Neural progenitor cell (in vitro differentiated cells): Measurements from ENCODE around the gene AP3B2. TPM values are rescaled to one million over a fixed set of nuclear protein-coding genes. Genes with fewer than 3 reads are reported as not detected.

Experiments
- DNase-seq: peaks from one replicate; pipeline ENCODE4 v3.0.0-alpha.2; 2016; ENCODE audit warnings: low spot score
- H2AFZ ChIP-seq: fragments of 200-600 bp; sonication (generic); replicated peaks from 2 replicates; pipeline ENCODE4 v1.6.1; 2016; ENCODE audit warnings: antibody characterized with exemption
- H3F3A ChIP-seq: fragments of 200-600 bp; sonication (generic); 2 replicates; pipeline ENCODE4 v1.6.1; 2016; ENCODE audit warnings: antibody characterized with exemption, low read depth
- H3K27ac ChIP-seq: fragments of 200-600 bp; sonication (generic); 2 replicates; pipeline ENCODE4 v1.5.1; 2016; ENCODE audit warnings: mild to moderate bottlenecking
- H3K27me3 ChIP-seq: fragments of 200-600 bp; sonication (generic); 2 replicates; pipeline ENCODE4 v1.6.1; 2016; ENCODE audit warnings: mild to moderate bottlenecking, moderate library complexity
- H3K36me3 ChIP-seq: fragments of 200-600 bp; sonication (generic); 2 replicates; pipeline ENCODE4 v1.5.1; 2016
- H3K4me1 ChIP-seq: fragments of 200-600 bp; sonication (generic); 2 replicates; pipeline ENCODE4 v1.6.1; 2016; ENCODE audit warnings: mixed run types
- H3K4me2 ChIP-seq: fragments of 200-600 bp; sonication (generic); 2 replicates; pipeline ENCODE4 v1.6.1; 2016
- H3K4me3 ChIP-seq: fragments of 200-600 bp; sonication (generic); 2 replicates; pipeline ENCODE4 v1.5.1; 2016
- H3K79me2 ChIP-seq: fragments of 200-600 bp; sonication (generic); 2 replicates; pipeline ENCODE4 v1.6.1; 2016; ENCODE audit warnings: low read depth
- H3K9ac ChIP-seq: fragments of 200-600 bp; sonication (generic); 2 replicates; pipeline ENCODE4 v1.6.1; 2016
- H3K9me3 ChIP-seq: fragments of 200-600 bp; sonication (generic); 2 replicates; pipeline ENCODE4 v1.5.1; 2016; ENCODE audit warnings: low read depth
- H4K20me1 ChIP-seq: fragments of 200-600 bp; sonication (generic); 2 replicates; pipeline ENCODE4 v1.6.1; 2016; ENCODE audit warnings: low read depth
- H3K27ac Mint-ChIP-seq: 3 replicates; pipeline ENCODE4 v1.8.0; 2021; ENCODE audit warnings: mixed read lengths
- H3K27me3 Mint-ChIP-seq: 2 replicates; pipeline ENCODE4 v1.8.0; 2022; ENCODE audit warnings: low read depth, mild to moderate bottlenecking, inconsistent platforms, moderate library complexity, mixed read lengths; ENCODE audit not compliant: insufficient read depth
- H3K36me3 Mint-ChIP-seq: 3 replicates; pipeline ENCODE4 v1.8.0; 2021; ENCODE audit warnings: mixed read lengths
- H3K4me1 Mint-ChIP-seq: 3 replicates; pipeline ENCODE4 v1.8.0; 2021; ENCODE audit warnings: mixed read lengths
- H3K4me3 Mint-ChIP-seq: 3 replicates; pipeline ENCODE4 v1.8.0; 2021; ENCODE audit warnings: mild to moderate bottlenecking, moderate library complexity, mixed read lengths
- H3K9me3 Mint-ChIP-seq: 3 replicates; pipeline ENCODE4 v1.8.0; 2020; ENCODE audit warnings: mixed read lengths
- CTCF ChIP-seq: fragments of 200-600 bp; sonication (generic); IDR thresholded peaks from 2 replicates; pipeline ENCODE4 v1.5.1; 2017; ENCODE audit warnings: antibody characterized with exemption, mild to moderate bottlenecking
- EZH2 ChIP-seq: fragments of 200-600 bp; sonication (generic); IDR thresholded peaks from 2 replicates; pipeline ENCODE4 v1.6.1; 2017; ENCODE audit warnings: antibody characterized with exemption, mild to moderate bottlenecking, moderate library complexity
- EZH2phosphoT487 ChIP-seq: fragments of 200-600 bp; sonication (generic); IDR thresholded peaks from 2 replicates; pipeline ENCODE4 v1.6.1; 2017; ENCODE audit warnings: antibody characterized with exemption
- total RNA-seq: library from RNA; depleted of rRNA; stranded (reverse); fragments of >200 nt; gene quantifications from 2 replicates; pipeline ENCODE4 v1.2.3, GENCODE V29; 2015; ENCODE audit warnings: low replicate concordance

AP3B2 gene
- total RNA-seq, 1 donor from 2014 or later = 0.97 TPM

DNA sequence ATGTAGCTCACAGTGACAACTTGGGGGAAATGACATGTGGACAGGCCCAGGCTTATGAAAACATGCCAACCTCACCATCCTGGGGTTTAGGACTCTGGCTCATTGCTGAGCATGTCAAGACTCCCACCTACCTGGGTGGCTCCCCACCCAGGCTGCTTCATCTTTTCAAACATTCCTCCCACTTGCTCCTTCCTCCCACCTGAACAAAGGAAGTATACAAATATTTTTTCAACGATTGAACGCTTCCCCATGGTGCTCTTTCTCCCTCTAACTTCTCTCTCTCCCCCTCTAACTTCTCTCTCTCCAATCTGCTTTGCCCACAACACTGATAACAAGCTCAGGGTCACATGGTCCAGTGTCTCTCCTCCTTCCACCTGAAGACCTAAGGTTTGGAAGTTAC is 34.8 kb downstream of the AP3B2 start:
- Histone ChIP-seq H3F3A (no peaks in the 10 kb centered on the region), H2AFZ (no peak overlapping the region), H3K4me1 (no peaks in the 10 kb centered on the region), H3K9ac (no peak overlapping the region), H3K27me3 (peaks cover 21% of the 10 kb centered on the region), H3K4me2 (no peak overlapping the region), H3K27ac (no peak overlapping the region), H3K79me2 (no peaks in the 10 kb centered on the region), H3K36me3 (no peaks in the 10 kb centered on the region), H3K4me3 (no peak overlapping the region), H3K9me3 (no peaks in the 10 kb centered on the region), H4K20me1 (no peaks in the 10 kb centered on the region)
- H3K27ac Mint-ChIP-seq = no peak overlapping the region
- H3K36me3 Mint-ChIP-seq = no peaks in the 10 kb centered on the region
- no peak for DNase-seq
- peaks cover 17% of the 10 kb centered on the region for H3K27me3 Mint-ChIP-seq
- TF ChIP-seq CTCF (no peak), EZH2 (no peak), EZH2phosphoT487 (no peak)
- no peak overlapping the region for H3K4me3 Mint-ChIP-seq
- H3K9me3 Mint-ChIP-seq = no peaks in the 10 kb centered on the region
- H3K4me1 Mint-ChIP-seq = no peaks in the 10 kb centered on the region

GRCh38 chr15:82670699-82671098 is 39.0 kb downstream of the AP3B2 start:
- Mint-ChIP-seq H3K9me3 (no peaks in the 10 kb centered on the region), H3K4me3 (no peak overlapping the region), H3K36me3 (no peaks in the 10 kb centered on the region), H3K27me3 (peaks cover 3% of the 10 kb centered on the region), H3K4me1 (no peaks in the 10 kb centered on the region), H3K27ac (no peak overlapping the region)
- Histone ChIP-seq H3K9ac (no peak overlapping the region), H3K4me2 (no peak overlapping the region), H3F3A (no peaks in the 10 kb centered on the region), H4K20me1 (no peaks in the 10 kb centered on the region), H3K9me3 (no peaks in the 10 kb centered on the region), H3K36me3 (no peaks in the 10 kb centered on the region), H2AFZ (no peak overlapping the region), H3K4me3 (no peak overlapping the region), H3K4me1 (no peaks in the 10 kb centered on the region), H3K27me3 (no peaks in the 10 kb centered on the region), H3K79me2 (no peaks in the 10 kb centered on the region), H3K27ac (no peak overlapping the region)
- no peak for DNase-seq
- TF ChIP-seq EZH2 = no peak
- no peak for TF ChIP-seq EZH2phosphoT487
- no peak for TF ChIP-seq CTCF

- H3K9me3 Mint-ChIP-seq = peaks cover 3% of the 10 kb centered on the region
- no peak overlapping the region for H3K27ac Mint-ChIP-seq
- Histone ChIP-seq H3K27ac (no peak overlapping the region), H3K27me3 (peaks cover 3% of the 10 kb centered on the region), H3K4me1 (no peaks in the 10 kb centered on the region), H3K4me3 (no peak overlapping the region), H3K9ac (no peak overlapping the region), H3K36me3 (no peaks in the 10 kb centered on the region), H3K79me2 (no peaks in the 10 kb centered on the region), H3K4me2 (no peak overlapping the region), H3F3A (no peaks in the 10 kb centered on the region), H2AFZ (no peak overlapping the region), H3K9me3 (no peaks in the 10 kb centered on the region), H4K20me1 (peaks cover 8% of the 10 kb centered on the region)
- TF ChIP-seq EZH2phosphoT487 = no peak
- no peak for TF ChIP-seq CTCF
- TF ChIP-seq EZH2 = no peak
- H3K27me3 Mint-ChIP-seq = peaks cover 14% of the 10 kb centered on the region
- H3K4me3 Mint-ChIP-seq = no peak overlapping the region
- H3K4me1 Mint-ChIP-seq = no peaks in the 10 kb centered on the region
- no peaks in the 10 kb centered on the region for H3K36me3 Mint-ChIP-seq
- no peak for DNase-seq
These were observed 43.1 kb downstream of the AP3B2 start for GRCh38 chr15:82666606-82667005.

- DNase-seq = no peak
- Histone ChIP-seq H3K4me3 (no peak overlapping the region), H3K79me2 (no peaks in the 10 kb centered on the region), H4K20me1 (peaks cover 8% of the 10 kb centered on the region), H3K27ac (no peak overlapping the region), H2AFZ (no peak overlapping the region), H3K9me3 (no peaks in the 10 kb centered on the region), H3K27me3 (peaks cover 3% of the 10 kb centered on the region), H3K9ac (no peak overlapping the region), H3K4me1 (no peaks in the 10 kb centered on the region), H3K4me2 (no peak overlapping the region), H3K36me3 (no peaks in the 10 kb centered on the region), H3F3A (no peaks in the 10 kb centered on the region)
- no peak overlapping the region for H3K4me3 Mint-ChIP-seq
- H3K4me1 Mint-ChIP-seq = no peaks in the 10 kb centered on the region
- H3K27me3 Mint-ChIP-seq = peaks cover 19% of the 10 kb centered on the region
- peaks cover 3% of the 10 kb centered on the region for H3K9me3 Mint-ChIP-seq
- H3K27ac Mint-ChIP-seq = no peak overlapping the region
- TF ChIP-seq CTCF (no peak), EZH2phosphoT487 (no peak), EZH2 (no peak)
- no peaks in the 10 kb centered on the region for H3K36me3 Mint-ChIP-seq
These were observed 45.7 kb downstream of the AP3B2 start for GRCh38 chr15:82664021-82664420.
